ENCODE data around the gene EAPP.

DNA sequence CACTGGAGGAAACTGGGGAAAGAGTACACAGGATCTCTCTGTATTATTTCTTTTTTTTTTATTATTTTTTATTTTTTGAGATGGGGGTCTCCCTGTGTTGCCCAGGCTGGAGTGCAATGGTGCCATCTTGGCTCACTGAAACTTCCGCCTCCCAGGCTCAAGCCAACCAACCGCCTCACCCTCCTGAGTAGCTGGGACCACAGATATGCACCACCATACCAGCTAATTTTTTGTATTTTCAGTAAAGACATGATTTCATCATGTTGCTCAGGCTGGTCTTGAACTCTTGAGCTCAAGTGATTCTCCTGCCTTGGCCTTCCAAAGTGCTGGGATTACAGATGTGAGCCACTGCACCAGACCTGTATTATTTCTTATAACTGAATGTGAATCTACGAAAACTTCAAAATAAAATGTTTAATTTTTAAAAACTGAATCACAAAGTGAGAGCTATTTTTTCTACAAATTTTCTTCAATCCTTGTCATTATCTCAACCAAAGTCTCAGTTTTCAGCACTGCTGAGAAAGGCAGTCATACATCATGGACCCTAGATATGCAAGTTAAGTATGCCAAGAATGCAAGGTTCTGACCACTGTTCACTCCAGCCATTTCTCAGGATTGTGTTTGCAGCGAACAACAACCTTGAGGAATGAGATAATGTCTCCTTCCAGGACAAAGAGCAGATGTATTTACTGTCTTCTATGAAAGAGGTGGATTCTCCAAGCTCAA lies 2.4 kb downstream of the EAPP start:
- TF ChIP-seq CTCF (IDR thresholded peaks at IDR 0.05) (no peak), POLR2A (IDR thresholded peaks at IDR 0.05) (no peak)
